Right renal cortex interstitium (tissue), 3 donors: Measurements from ENCODE around the gene RGS7. TPM values are rescaled to one million over a fixed set of nuclear protein-coding genes. Genes with fewer than 3 reads are reported as not detected.
A peak's percentile ranks its signal among the peaks of the same experiment; 100 is the strongest.
"Not testable (repeated sequence)": the region's sequence is repeated elsewhere in the genome, so short reads cannot be mapped to it uniquely, and the experiment has no call there.

Experiments used
- DNase-seq, 3 donors: peaks; one replicate each; pipeline ENCODE4 v3.0.0-alpha.2; 2013; ENCODE audit warnings: low read depth in 3 of 3, low spot score in 2 of 3
- polyA plus RNA-seq, 3 donors: library from polyadenylated mRNA; unstranded; fragments of 120-200 nt; gene quantifications; one replicate each; pipeline ENCODE4 v1.2.1, GENCODE V29; 2013; ENCODE audit not compliant: insufficient read length in 3 of 3

Gene RGS7
- polyA plus RNA-seq, 3 donors: 6.3 to 7.7 (median 6.4) TPM

DNA sequence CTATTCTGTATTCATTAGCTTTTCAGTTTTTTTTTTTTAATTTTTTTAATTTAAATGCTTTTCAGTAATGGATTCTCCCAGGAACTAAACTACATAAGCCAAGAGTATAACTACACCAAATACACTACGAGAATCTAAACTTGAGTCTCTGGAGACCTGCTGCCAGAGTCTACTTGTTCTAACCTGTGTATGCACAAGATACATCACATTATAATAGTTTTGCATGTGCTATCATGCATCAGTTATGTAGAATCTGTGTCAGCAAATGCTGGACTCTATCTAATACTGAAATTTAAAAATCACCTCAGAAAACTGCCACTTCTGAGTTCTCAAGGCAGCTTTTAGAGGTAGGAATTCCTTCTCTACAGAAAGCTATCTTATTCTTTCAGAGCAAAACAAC, 598.7 kb downstream of the RGS7 start:
- no peak for DNase-seq

DNA sequence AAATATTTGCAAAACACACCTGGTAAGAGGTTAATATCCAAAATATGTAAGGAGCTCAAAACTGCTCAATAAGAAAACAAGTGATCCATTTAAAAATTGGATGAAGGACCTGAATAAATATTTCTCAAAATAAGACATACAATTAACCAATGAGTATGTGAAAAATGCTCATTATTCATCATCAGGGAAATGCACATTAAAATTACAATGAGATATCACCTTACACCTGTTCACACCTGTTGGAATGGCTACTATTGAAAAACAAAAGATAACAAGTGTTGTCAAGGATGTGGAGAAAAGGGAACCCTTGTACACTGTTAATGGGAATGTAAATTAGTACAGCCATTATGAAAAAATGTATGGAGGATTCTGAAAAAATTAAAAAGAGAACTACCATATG, 609.1 kb downstream of the RGS7 start:
- no peak for DNase-seq

DNA sequence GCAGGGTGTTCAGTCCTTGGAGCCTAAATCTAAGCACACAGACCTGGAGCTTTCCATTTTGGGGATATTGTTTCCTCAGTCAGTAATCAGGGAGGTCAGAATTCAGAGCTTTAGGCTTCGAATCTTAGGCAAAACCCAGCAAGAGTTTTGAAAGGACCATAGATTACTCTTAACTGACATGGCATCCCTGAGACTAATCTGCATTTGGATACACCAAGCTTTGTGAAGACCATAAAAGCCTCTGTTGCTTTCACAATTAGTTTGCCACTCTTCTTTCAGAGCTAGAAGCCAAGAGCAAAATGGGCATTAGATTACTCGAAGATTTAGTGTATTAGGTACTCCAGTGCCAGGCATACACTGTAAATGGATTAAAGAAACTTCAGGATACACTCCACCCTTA, 613.3 kb downstream of the RGS7 start:
- no peak for DNase-seq

DNA sequence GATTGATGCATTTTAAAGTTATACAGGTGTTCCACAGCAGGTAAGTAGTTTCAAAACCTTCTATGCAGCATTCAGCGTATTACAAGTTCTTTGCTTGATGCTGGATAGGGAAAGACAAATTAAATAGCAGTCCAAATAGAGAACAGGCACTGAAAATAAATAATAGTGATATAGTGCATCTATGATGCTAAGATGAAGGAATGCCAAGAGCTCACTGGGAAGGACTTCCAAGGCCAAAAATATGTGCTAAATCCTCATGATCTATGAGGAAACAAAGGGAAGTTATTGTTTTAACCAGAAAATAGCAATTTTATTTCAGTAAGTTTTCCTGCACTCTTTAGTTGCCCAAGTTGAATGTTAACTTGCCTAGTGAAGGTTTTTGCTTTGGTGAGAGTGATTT, 617.3 kb downstream of the RGS7 start:
- DNase-seq: no peak

DNA sequence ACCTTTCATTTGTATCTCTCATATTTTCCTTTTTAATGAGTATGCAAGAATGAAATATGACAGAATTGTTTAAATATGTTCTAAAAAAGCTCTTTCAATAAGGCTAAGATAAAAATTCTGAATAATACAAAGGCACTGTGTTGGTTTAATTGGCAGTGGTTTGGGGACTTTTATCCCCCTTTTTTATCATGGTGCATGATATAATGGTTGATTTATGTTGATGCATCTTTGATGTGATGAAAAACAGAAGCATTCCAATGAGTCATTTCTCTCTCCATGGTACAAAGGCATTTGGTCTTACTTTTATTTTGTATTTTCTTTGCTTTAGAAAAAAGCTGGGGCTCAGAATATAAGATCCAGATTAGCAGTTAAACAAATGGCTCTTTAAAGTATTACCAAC, 617.9 kb downstream of the RGS7 start:
- no peak for DNase-seq

DNA sequence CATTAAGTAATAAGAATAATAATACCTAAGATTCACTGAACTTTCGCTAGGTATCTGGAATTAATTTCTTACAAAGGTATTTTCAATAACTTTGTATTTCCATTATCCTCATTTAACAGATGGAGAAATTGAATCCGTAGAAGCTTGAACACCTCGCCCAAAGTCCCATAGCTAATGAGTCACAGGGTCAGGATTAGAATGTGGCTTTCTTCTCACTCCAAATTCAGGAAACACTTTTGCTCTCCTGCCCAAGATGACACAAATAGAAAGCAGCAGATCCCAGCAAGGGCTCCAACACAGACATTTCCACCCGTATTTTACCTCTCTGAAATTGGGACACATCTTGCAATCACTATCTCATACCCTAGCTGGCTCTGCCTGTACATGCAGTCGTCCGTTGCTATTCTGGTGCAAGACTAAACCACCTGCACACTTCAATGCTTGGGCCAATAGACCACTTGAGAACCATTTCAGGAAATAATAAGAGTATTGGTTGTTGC, 619.2 kb downstream of the RGS7 start:
- DNase-seq: no peak

DNA sequence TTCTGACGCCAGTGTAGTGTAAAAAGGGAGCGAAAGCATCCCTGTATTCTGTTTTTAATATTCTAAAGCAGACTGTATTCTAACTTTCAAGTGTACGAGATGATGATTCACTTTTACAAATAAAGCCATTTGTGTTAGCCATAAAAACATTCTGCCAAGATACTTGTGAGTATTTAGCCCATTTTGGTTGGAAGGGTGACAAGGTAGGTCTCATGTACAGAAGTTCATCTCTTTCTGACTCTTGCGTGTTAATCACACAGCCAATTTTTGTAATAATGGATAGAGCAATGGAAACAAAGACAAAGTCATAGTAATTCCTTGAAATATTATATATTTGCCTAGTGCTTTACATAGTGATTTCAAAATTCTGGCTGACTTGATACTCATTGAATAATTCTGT, 619.7 kb downstream of the RGS7 start:
- no peak for DNase-seq

DNA sequence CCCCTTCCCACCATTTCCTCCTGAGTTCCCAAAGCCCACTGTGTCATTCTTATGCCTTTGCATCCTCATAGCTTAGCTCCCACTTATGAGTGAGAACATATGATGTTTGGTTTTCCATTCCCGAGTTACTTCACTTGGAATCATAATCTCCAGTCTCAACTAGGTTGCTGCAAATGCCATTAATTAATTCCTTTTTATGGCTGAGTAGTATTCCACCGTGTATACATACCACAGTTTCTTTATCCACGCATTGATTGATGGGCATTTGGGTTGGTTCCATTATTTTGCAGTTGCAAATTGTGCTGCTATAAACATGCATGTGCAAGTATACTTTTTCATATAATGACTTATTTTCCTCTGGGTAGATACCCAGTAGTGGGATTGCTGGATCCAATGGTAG, 622.3 kb downstream of the RGS7 start:
- not testable (repeated sequence) for DNase-seq

DNA sequence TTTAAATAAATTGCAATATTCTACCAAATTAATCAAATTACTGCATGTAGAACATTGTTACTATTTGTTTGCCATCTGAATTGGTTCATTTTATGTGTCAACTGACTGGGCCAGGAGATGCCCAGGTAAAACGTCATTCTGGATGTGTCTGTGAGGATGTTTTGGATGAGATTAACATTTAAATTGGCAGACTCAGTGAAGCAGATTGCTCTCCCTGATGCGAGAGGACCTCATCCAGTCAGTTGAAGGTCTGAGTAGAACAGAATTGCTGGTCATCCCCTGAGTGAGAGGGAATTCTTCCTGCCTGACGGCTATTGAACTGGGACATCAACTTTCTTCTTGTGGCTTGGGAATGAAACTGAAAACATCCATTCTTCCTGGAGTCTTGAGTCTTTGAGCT, 623.0 kb downstream of the RGS7 start:
- DNase-seq: no peak

DNA sequence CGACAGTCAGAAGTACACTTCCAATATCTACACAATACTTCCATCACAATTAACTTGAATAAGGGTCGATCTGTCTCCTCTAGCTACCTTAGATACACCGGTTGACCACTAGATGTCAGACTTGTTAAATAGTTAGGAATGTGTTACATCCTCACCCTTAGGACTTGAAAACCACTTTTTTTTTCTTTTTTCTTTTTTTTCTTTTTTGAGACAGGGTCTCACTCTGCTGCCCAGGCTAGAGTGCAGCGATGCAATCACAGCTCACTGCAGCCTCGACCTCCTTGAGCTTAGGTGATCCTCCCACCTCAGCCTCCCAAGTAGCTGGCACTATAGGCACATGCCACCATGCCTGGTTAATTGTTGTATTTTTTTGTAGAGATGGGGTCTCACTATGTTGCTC, 624.6 kb downstream of the RGS7 start:
- peak; percentile 3 to 36 (median 13) for DNase-seq

Other genes with a start within 250 kb of the RGS7 start
- gene FH, start 162.6 kb upstream of the RGS7 start, polyA plus RNA-seq: 100 to 1,000 TPM; 112 to 114 (median 114) TPM
- gene KMO, start 175.2 kb upstream of the RGS7 start, polyA plus RNA-seq: 10 to 100 TPM; 24.3 to 29.4 (median 26.3) TPM